Activated gamma-delta T cell treated with Interleukin-2 at 50 U/mL for 16 hours (primary cell): Measurements from ENCODE around the gene SLC15A1.
A peak's percentile ranks its signal among the peaks of the same experiment; 100 is the strongest.

Source experiments
- DNase-seq: peaks from one replicate; pipeline ENCODE4 v3.0.0-alpha.2; 2020

Gene SLC15A1

GRCh38 chr13:98690348-98691022 lies 62.0 kb downstream of the SLC15A1 start:
- no peak for DNase-seq

GRCh38 chr13:98689347-98689968 lies 63.0 kb downstream of the SLC15A1 start:
- DNase-seq, result no peak

- DNase-seq, result no peak
Measured at GRCh38 chr13:98688373-98688772, 64.1 kb downstream of the SLC15A1 start.

- DNase-seq, result no peak
Measured at GRCh38 chr13:98687319-98687718, 65.2 kb downstream of the SLC15A1 start.

GRCh38 chr13:98686270-98686669 lies 66.2 kb downstream of the SLC15A1 start:
- no peak for DNase-seq

DNA sequence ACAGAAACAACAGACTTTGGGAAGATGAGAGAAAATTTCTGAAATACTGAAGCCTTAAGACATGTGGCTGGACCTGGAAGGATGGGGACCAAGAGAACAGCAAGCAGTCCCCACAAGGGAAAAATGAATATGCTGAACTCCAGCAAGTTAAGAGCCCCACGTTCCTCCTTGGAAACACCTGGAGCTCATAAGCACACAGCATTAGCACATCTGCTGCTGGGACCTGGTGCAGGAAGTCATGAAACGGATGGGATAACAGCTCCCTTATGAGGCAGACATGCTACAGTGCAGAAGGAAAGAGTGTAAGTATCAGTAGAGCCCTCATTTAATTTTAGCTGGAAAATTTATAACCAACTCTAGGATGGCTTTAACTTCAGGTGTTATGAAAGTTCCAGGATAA lies 67.3 kb downstream of the SLC15A1 start:
- DNase-seq, result no peak

DNA sequence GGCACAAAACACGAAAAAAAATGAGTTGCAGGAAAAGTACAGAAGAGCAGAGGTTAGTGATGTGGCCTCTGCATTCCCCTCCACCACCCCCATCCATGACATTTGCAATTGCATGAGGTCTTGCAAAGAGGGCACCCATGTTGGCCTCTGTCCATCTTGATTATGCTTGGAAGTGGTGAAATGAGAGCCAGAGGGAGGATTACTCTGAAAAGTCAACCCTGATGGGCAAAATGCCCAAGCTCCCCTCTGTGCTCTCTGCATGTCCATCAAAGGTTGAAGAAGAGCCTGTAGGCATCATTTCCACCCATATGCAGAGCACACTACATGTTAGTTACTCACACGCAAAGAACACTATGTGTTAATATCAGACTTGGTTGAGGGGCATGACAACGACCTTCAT lies 71.4 kb downstream of the SLC15A1 start:
- no peak for DNase-seq

- DNase-seq, result no peak
Measured at GRCh38 chr13:98678741-98679140, 73.7 kb downstream of the SLC15A1 start.

- DNase-seq, result no peak
Measured at GRCh38 chr13:98677398-98677797, 75.1 kb downstream of the SLC15A1 start.

DNA sequence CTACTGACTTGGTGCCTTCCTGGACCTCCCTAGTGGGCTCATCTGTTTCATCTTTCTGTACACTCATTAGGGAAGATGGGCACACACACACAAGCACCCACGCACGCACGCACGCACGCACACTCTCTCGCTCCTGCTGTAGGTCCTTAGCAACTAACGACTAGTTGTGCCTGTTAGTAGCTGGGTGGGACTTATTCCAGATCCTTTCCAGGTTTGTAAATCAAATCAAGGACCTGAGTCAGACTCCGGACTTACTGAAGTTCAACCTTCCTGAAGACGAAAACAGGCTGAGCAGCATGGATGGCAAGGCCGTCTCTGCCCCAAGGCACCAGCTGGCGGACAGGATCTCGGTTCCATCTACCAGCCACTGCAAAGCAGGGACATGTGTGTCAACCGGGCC lies 76.2 kb downstream of the SLC15A1 start:
- DNase-seq, result no peak

DNA sequence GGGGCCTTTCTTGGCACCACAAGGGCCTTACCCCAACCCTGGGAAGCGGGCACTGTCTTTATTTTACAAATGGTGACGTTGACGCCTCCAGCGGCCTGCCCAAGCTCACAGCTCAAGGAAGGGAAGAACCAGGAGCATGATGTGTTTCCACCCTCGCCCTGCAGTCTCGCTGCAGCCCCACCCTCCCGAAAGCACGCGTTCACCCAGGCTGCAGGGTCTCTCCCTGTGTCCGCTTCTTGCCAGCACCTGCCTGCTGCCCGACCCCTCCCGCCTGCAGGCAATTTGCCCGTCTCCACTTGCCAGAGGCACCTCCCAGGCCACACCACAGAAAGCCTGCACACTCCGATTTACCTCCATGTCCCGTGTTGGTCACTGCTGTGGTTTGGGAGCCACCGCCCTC lies 76.6 kb downstream of the SLC15A1 start:
- no peak for DNase-seq

- DNase-seq, result no peak
Measured at GRCh38 chr13:98675066-98675465, 77.4 kb downstream of the SLC15A1 start.

DNA sequence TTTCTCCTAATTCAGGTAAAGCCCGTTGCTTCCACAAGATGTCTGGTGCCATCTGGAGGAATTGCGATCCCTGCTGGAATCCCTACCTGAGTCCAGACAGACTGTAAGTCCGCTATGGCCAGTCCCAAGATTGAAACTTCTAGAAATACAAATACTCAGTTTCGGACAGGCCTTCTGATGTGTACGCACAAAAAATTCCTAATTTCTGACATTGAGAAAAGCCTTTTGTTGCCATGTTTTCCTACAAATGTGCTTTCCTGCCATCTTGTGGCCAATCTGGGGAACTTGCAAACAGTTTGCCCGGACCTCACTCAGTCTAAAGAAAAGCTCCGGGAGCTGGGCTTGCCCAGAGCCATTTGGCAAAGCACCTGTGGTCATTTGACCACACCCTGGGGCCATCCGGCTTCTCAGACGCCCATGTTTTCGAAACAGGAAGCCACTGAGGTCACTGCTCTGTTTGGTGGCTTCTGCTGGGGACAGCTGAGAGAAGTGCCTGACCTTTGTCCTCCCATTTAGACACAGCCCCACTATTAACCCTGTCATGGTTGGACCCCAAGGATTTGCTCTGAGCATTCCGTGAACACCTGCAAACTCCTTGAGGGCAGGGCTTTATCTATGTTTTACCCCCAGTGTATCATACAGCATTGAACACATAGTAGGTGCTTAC lies 79.4 kb downstream of the SLC15A1 start:
- DNase-seq, result peak; percentile 35

GRCh38 chr13:98668155-98668554 lies 84.3 kb downstream of the SLC15A1 start:
- no peak for DNase-seq

DNA sequence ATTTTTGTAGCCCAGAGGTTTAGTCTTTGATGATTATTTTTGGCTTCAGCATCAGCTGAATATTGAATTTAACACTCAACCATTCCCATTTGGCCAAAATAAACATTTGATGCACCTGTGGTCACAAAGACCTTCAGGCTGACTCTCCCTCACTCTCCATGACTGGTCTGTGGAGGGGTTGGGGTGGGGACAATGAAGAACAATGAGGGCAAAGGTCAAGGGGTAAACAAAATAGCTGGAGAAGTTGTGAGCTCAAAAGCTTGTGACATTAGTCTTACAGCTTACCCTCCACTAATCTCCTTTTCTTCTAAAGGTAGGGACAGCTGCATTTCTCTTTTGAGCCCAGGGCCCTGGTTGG lies 86.9 kb downstream of the SLC15A1 start:
- DNase-seq, result no peak

GRCh38 chr13:98664924-98665637 lies 87.4 kb downstream of the SLC15A1 start:
- DNase-seq, result no peak

- DNase-seq, result no peak
Measured at GRCh38 chr13:98664510-98664909, 88.0 kb downstream of the SLC15A1 start.

GRCh38 chr13:98664047-98664446 lies 88.4 kb downstream of the SLC15A1 start:
- no peak for DNase-seq

GRCh38 chr13:98658131-98658530 lies 94.3 kb downstream of the SLC15A1 start:
- DNase-seq, result no peak

- no peak for DNase-seq
Measured at GRCh38 chr13:98657506-98658085, 94.9 kb downstream of the SLC15A1 start.

DNA sequence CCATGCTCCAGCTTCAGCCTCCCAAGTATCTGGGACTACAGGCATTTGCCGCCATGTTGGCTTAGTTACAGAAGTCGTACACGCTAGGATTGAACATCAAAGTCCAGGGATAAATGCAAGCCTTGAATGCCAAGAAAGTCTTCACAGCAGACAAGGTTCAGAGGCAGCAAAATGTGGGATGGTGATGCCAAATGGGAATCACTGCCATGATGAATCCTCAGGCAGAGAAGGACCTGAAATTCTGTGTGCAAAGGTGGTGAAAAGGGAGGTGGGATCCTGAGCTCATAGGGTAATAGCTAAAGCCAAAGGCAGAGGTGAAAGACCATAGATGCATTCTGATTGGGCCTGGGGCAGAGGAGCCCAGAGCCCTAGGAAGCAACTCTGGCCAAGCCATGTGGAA lies 96.2 kb downstream of the SLC15A1 start:
- no peak for DNase-seq

DNA sequence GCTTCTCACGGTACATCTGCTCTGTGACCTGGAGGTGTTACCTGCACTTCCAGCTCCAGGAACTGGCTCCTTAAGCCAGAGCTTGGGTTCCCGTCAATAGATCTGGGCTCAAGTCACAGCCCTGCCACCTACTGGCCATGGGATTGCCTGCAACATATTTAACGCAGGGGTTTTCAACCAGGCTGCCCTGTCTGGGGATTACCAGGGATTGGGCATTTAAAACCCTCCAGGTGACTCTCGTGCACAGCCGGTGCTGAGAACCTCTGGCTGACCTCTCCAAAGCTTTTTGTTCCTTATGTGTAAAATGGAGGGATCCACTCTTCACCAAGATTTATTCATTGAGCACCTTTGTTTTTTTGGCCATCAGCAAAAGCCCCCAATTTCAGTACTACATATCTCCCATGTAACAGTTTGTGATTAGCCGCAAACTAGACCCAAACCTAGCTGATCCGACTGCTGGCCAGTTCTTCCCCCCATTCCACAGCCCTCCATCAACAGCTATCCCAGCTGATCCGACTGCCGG lies 98.9 kb downstream of the SLC15A1 start:
- DNase-seq, result peak; percentile 69
